Hepatocyte (in vitro differentiated cells): ENCODE results near the gene CROCC.

Source experiments
- EZH2 ChIP-seq: fragments of 200-600 bp; sonication (generic); IDR thresholded peaks from 2 replicates; pipeline ENCODE4 v1.6.1; 2016; ENCODE audit warnings: antibody characterized with exemption, mild to moderate bottlenecking, borderline replicate concordance
- EZH2phosphoT487 ChIP-seq: fragments of 200-600 bp; sonication (generic); IDR thresholded peaks from one replicate; pipeline ENCODE4 v1.6.1; 2018; ENCODE audit warnings: antibody characterized with exemption, mild to moderate bottlenecking, low read depth, moderate library complexity; ENCODE audit not compliant: unreplicated experiment, severe bottlenecking
- TF ChIP-seq, protein P1 (sequence below): fragments of 200-600 bp; sonication (generic); IDR thresholded peaks from 2 replicates; pipeline ENCODE4 v1.5.1; 2016; ENCODE audit warnings: antibody characterized with exemption, mild to moderate bottlenecking; ENCODE audit not compliant: poor library complexity

DNA sequence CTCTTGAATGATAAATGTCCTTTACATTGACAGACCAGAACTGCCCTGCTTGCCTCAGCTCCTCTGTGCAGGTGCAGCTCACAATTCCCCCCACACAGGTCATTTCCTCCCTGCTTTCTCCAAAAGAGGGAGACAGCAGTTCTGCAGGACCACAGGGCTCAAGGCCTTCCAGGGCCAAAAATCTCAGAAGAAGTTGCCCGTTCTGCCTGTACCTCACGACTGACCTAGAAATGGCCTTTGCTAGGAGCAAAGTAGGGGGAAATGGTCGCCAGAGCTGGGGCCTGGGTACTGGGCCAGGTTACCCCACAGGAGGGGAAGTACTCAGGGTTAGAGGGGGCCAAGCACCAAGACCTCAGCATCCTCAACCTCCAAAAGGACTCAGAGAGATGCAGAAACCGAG, 14.9 kb upstream of the CROCC start:
- TF ChIP-seq, protein P1, sequence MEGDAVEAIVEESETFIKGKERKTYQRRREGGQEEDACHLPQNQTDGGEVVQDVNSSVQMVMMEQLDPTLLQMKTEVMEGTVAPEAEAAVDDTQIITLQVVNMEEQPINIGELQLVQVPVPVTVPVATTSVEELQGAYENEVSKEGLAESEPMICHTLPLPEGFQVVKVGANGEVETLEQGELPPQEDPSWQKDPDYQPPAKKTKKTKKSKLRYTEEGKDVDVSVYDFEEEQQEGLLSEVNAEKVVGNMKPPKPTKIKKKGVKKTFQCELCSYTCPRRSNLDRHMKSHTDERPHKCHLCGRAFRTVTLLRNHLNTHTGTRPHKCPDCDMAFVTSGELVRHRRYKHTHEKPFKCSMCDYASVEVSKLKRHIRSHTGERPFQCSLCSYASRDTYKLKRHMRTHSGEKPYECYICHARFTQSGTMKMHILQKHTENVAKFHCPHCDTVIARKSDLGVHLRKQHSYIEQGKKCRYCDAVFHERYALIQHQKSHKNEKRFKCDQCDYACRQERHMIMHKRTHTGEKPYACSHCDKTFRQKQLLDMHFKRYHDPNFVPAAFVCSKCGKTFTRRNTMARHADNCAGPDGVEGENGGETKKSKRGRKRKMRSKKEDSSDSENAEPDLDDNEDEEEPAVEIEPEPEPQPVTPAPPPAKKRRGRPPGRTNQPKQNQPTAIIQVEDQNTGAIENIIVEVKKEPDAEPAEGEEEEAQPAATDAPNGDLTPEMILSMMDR: no peak
- no peak for TF ChIP-seq EZH2
- TF ChIP-seq EZH2phosphoT487: no peak
